ENCODE results near the gene VAMP2. TPM values are rescaled to one million over a fixed set of nuclear protein-coding genes. Genes with fewer than 3 reads are reported as not detected.

VAMP2 gene
- total and polyA plus RNA-seq, 2 of the 4 experiments (the other 2 are of a cell fraction) = 2.3 to 33.3 TPM

GRCh38 chr17:8176998-8177731 is 14.4 kb upstream of the VAMP2 start:
- dilution Hi-C loops (cut with HindIII; ENCODE audit: low sequenced_read_pairs, unreplicated experiment) = no loop called here
- 63% methylated on average over 7 of the region's 19 CpGs; no CpG with 5 or more reads in 1 of the 2 experiments for WGBS, 2 experiments (ENCODE audit: extremely low coverage in 2 of 2, insufficient read length in 1 of 2)
- Histone ChIP-seq H3K14ac (replicated peaks; ENCODE audit: low read depth, low read length) (peak overlapping the region; percentile 87; the same call in 1 of the 2 replicates), H3K27me3 (ENCODE audit: control insufficient read depth, insufficient read depth, low read length) (no peaks in the 10 kb centered on the region), H3K9me1 (ENCODE audit: insufficient read depth, low read length) (peaks cover 21% of the 10 kb centered on the region), H2AK5ac (ENCODE audit: low read depth, low read length) (peak overlapping the region; percentile 35; the same call in 1 of the 2 replicates), H3K36me3 (ENCODE audit: control insufficient read depth, insufficient read depth, low read length) (no peaks in the 10 kb centered on the region), H3K27ac (ENCODE audit: insufficient read depth, low read length) (peak overlapping the region; percentile 86; the same call in 1 of the 2 replicates), H3K9me3 (ENCODE audit: control insufficient read depth, insufficient read depth, low read length) (no peaks in the 10 kb centered on the region), H2AFZ (replicated peaks; ENCODE audit: low read length, poor library complexity) (peak overlapping the region; percentile 100), H2BK5ac (ENCODE audit: low read depth, low read length, poor library complexity, severe bottlenecking) (no peak overlapping the region), H4K8ac (ENCODE audit: low read depth in 2 of 2, low read length in 2 of 2) (peak overlapping the region; percentile 98), H3K4me1 (ENCODE audit: control insufficient read depth, insufficient read depth, low read length) (peaks cover 12% of the 10 kb centered on the region), H2BK120ac (ENCODE audit: low read depth, low read length) (no peak overlapping the region), H4K91ac (ENCODE audit: insufficient read depth, low read depth, low read length) (peak overlapping the region; percentile 82; the same call in 1 of the 2 replicates), H3K79me1 (ENCODE audit: low read depth in 1 of 2, low read length in 2 of 2) (peaks cover 9 to 30% of the 10 kb centered on the region in 2 experiments; a peak in 3 of 4 replicates), H2BK20ac (ENCODE audit: low read depth, low read length) (no peak overlapping the region), H3K9ac (ENCODE audit: low read depth, low read length) (peak overlapping the region; percentile 88), H3K23ac (ENCODE audit: low read depth, low read length) (peak overlapping the region; percentile 72; the same call in 1 of the 2 replicates), H2AK9ac (replicated peaks; ENCODE audit: low read depth, low read length, poor library complexity) (peak overlapping the region; percentile 98), H4K5ac (ENCODE audit: low read depth, low read length) (peak overlapping the region; percentile 84), H2BK15ac (ENCODE audit: low read depth, low read length) (no peak overlapping the region), H4K20me1 (ENCODE audit: insufficient read depth, low read length) (peaks cover 8% of the 10 kb centered on the region; the same call in 1 of the 2 replicates), H3K4me3 (ENCODE audit: insufficient read depth, low read depth, low read length) (0 out of 2 replicates have a peak overlapping the region, but pooled peaks have one; percentile 65), H3K4ac (ENCODE audit: low read depth, low read length) (peak overlapping the region; percentile 81), H3K4me2 (ENCODE audit: low read depth, low read length) (peak overlapping the region; percentile 90), H3K18ac (ENCODE audit: low read depth, low read length) (no peak overlapping the region; the same call in 1 of the 2 replicates), H3K56ac (ENCODE audit: extremely low read depth, insufficient read depth, low read length) (peak overlapping the region; percentile 67; the same call in 1 of the 2 replicates)
- TF ChIP-seq CEBPB (IDR thresholded peaks at IDR 0.05; ENCODE audit: low read depth, low read length) (no peak), ELK1 (IDR thresholded peaks at IDR 0.05; ENCODE audit: borderline replicate concordance, low read depth, low read length) (no peak), BHLHE40 (IDR thresholded peaks at IDR 0.05; ENCODE audit: low read depth, low read length) (no peak), FOS (IDR thresholded peaks at IDR 0.05; ENCODE audit: low read depth, low read length) (no peak), MAZ (IDR thresholded peaks at IDR 0.05; ENCODE audit: borderline replicate concordance, low read depth, low read length) (no peak), MXI1 (IDR thresholded peaks at IDR 0.05; ENCODE audit: borderline replicate concordance, low read depth, low read length) (no peak), POLR2A (IDR thresholded peaks at IDR 0.05; ENCODE audit: low read depth, low read length) (no peak), RFX5 (IDR thresholded peaks at IDR 0.05; ENCODE audit: low read depth, low read length) (no peak), RCOR1 (IDR thresholded peaks at IDR 0.05; ENCODE audit: insufficient replicate concordance, low read length) (no peak), CTCF (conservative IDR thresholded peaks at IDR 0.05; ENCODE audit: low read depth, low read length) (no peak), NFE2L2 (IDR thresholded peaks at IDR 0.05; ENCODE audit: low read depth, low read length) (no peak), RAD21 (IDR thresholded peaks at IDR 0.05; ENCODE audit: low read length) (no peak), MAFK (IDR thresholded peaks at IDR 0.05; ENCODE audit: low read depth, low read length) (no peak)
- POLR2A ChIA-PET (ENCODE audit: unreplicated experiment) = interaction anchor here (0.5 kb wide), 1 partner anchor 527 kb away, joined by 4 read pairs; the partner anchor contains the start of gene ATP1B2
- CTCF ChIA-PET = no interaction called here
- DNase-seq (no peak), ATAC-seq (ENCODE audit: low read depth) (no peak)
- BruUV-seq (replicated peaks) = no TSS peak
- in situ Hi-C loops (cut with MboI; ENCODE audit: low sequenced_read_pairs) = no loop called here
- intact Hi-C loops (cut with micrococcal nuclease) = no loop called here
